Endothelial cell of umbilical vein (primary cell): ENCODE data around the gene EMX1. TPM values are rescaled to one million over a fixed set of nuclear protein-coding genes. Genes with fewer than 3 reads are reported as not detected.

Experiments
- BruUV-seq: library from RNA; stranded (reverse); fragments of 400-500 nt; replicated peaks from 2 replicates; lab custom pipeline; 2021; lab: Mats Ljungman, UMichigan
- CTCF ChIA-PET: fragments of 300-600, 350-600 bp; sonication (Branson Sonifier 250); formaldehyde crosslinking; loops from one replicate; lab custom pipeline; 2021; ENCODE audit warnings: antibody characterized with exemption, inconsistent platforms; lab: Charles Lee
- POLR2A ChIA-PET: fragments of 300-600, 350-600 bp; sonication (Branson Sonifier 250); formaldehyde crosslinking; loops from one replicate; lab custom pipeline; 2021; ENCODE audit warnings: antibody characterized with exemption, inconsistent platforms; lab: Charles Lee
- DNase-seq: peaks from one replicate; pipeline ENCODE4 v3.0.0-alpha.2; 2011; ENCODE audit warnings: low read depth, low spot score
- FAIRE-seq: peaks from 2 replicates; lab custom pipeline; 2011; peaks lifted over from hg19 to GRCh38; lab: Jason Lieb, UNC
- H2AFZ ChIP-seq: 2 replicates; pipeline ENCODE4 v1.6.0; 2012; ENCODE audit warnings: low read depth, low read length, control low read depth, inconsistent platforms
- H3K27ac ChIP-seq: 2 replicates; pipeline ENCODE4 v1.5.1; 2011; ENCODE audit warnings: low read depth, mild to moderate bottlenecking, control low read depth, low read length, moderate library complexity; ENCODE audit not compliant: insufficient read depth
- H3K27me3 ChIP-seq, 2 experiments: 2 replicates each; pipeline versions ENCODE4 v1.6.0 to v1.6.1; 2011; ENCODE audit warnings: low read length in 2 of 2, mixed read lengths in 1 of 2; ENCODE audit not compliant: control insufficient read depth in 2 of 2, insufficient read depth in 2 of 2
- H3K36me3 ChIP-seq, 2 experiments: 2 replicates in 1 of 2; 3 replicates in 1 of 2; pipeline ENCODE4 v1.5.1; 2011; ENCODE audit warnings: low read length in 2 of 2, mild to moderate bottlenecking in 1 of 2, moderate library complexity in 1 of 2; ENCODE audit not compliant: control insufficient read depth in 2 of 2, insufficient read depth in 2 of 2; ENCODE audit errors: extremely low read depth in 1 of 2
- H3K4me1 ChIP-seq: 3 replicates; pipeline ENCODE4 v1.5.1; 2011; ENCODE audit warnings: mild to moderate bottlenecking, low read length; ENCODE audit not compliant: control insufficient read depth, insufficient read depth; ENCODE audit errors: extremely low read depth
- H3K4me2 ChIP-seq: 2 replicates; pipeline ENCODE4 v1.6.1; 2011; ENCODE audit warnings: low read length, control low read depth, mixed read lengths; ENCODE audit not compliant: insufficient read depth
- H3K4me3 ChIP-seq, 3 experiments: fragments of 200-600 bp in 1 of 3; sonication (generic), shearing (Covaris generic) in 1 of 3; replicated peaks in 1 of 3; 2 replicates each; pipeline ENCODE4 v1.5.1; 2011 to 2016; ENCODE audit warnings: control low read depth in 3 of 3, low read length in 3 of 3, mild to moderate bottlenecking in 2 of 3, inconsistent platforms in 1 of 3, low read depth in 1 of 3, moderate library complexity in 1 of 3; ENCODE audit not compliant: insufficient read depth in 1 of 3
- H3K79me2 ChIP-seq: 2 replicates; pipeline ENCODE4 v1.6.0; 2012; ENCODE audit warnings: low read length, inconsistent platforms; ENCODE audit not compliant: control insufficient read depth, insufficient read depth
- H3K9ac ChIP-seq: replicated peaks from 2 replicates; pipeline ENCODE3; 2011; ENCODE audit warnings: low read length, control low read depth; ENCODE audit not compliant: insufficient read depth; ENCODE audit errors: extremely low read depth
- H3K9me1 ChIP-seq: replicated peaks from 3 replicates; pipeline ENCODE4 v1.6.0; 2011; ENCODE audit warnings: mild to moderate bottlenecking, low read length; ENCODE audit not compliant: control insufficient read depth, insufficient read depth; ENCODE audit errors: extremely low read depth
- H3K9me3 ChIP-seq: replicated peaks from 2 replicates; pipeline ENCODE4 v1.5.1; 2012; ENCODE audit warnings: low read length, inconsistent platforms; ENCODE audit not compliant: control insufficient read depth, insufficient read depth
- H4K20me1 ChIP-seq: replicated peaks from 2 replicates; pipeline ENCODE3; 2011; ENCODE audit warnings: mild to moderate bottlenecking, low read length; ENCODE audit not compliant: control insufficient read depth, insufficient read depth; ENCODE audit errors: extremely low read depth
- EZH2 ChIP-seq: IDR thresholded peaks from 2 replicates; pipeline ENCODE4 v1.6.1; 2012; ENCODE audit warnings: borderline replicate concordance, low read depth, mild to moderate bottlenecking, moderate library complexity, low read length, inconsistent platforms; ENCODE audit not compliant: severe bottlenecking
- GATA2 ChIP-seq: IDR thresholded peaks from 2 replicates; pipeline ENCODE4 v1.7.0; 2011; ENCODE audit warnings: low read depth, mild to moderate bottlenecking, moderate library complexity, mixed read lengths, low read length; ENCODE audit not compliant: insufficient read length, insufficient read depth
- MAX ChIP-seq: IDR thresholded peaks from 2 replicates; pipeline ENCODE4 v1.6.1; 2011; ENCODE audit not compliant: insufficient read depth, insufficient read length
- MYC ChIP-seq: IDR thresholded peaks from one replicate; pipeline ENCODE4 v1.6.1; 2011; ENCODE audit warnings: mild to moderate bottlenecking, low read depth, low read length
- POLR2A ChIP-seq: IDR thresholded peaks from 2 replicates; pipeline ENCODE4 v1.6.1; 2012; ENCODE audit warnings: low read depth, mild to moderate bottlenecking, control low read depth, low read length
- POLR2AphosphoS5 ChIP-seq: IDR thresholded peaks from 2 replicates; pipeline ENCODE4 v1.6.1; 2012; ENCODE audit warnings: low read depth, mild to moderate bottlenecking, control low read depth, low read length, moderate library complexity; ENCODE audit not compliant: insufficient read depth
- dilution Hi-C: fragments of 300-500 bp; cut with MboI; formaldehyde crosslinking; loops from one replicate; pipeline ENCODE4 v1.15.0; 2019; ENCODE audit warnings: low sequenced_read_pairs; ENCODE audit not compliant: extremely low pct_ligation_motif_present
- intact Hi-C: fragments of 100-400 bp; cut with micrococcal nuclease; formaldehyde crosslinking; loops from one replicate; pipeline ENCODE4 v1.10.0; 2022
- polyA plus RNA-seq, 4 experiments: library from polyadenylated mRNA; depleted of rRNA in 3 of 4; stranded (reverse) in 3 of 4; unstranded in 1 of 4; fragments of >200 nt; gene quantifications; 2 replicates each; pipeline versions ENCODE4 v1.2.1 to v1.2.3, GENCODE V29; 2011 to 2012; ENCODE audit warnings: missing spikeins in 1 of 4
- total RNA-seq: library from RNA; stranded (reverse); gene quantifications from 2 replicates; pipeline ENCODE4 v1.2.3, GENCODE V29; 2021

The EMX1 gene
- total and polyA plus RNA-seq, 2 donors (not counting 3 experiments of a cell fraction or from before 2014, with no cell fraction given): not detected

GRCh38 chr2:72925328-72925943 is 8.1 kb downstream of the EMX1 start:
- Histone ChIP-seq H3K9me3 (peaks cover 4% of the 10 kb centered on the region), H3K79me2 (no peaks in the 10 kb centered on the region), H2AFZ (no peak overlapping the region), H3K9me1 (no peaks in the 10 kb centered on the region), H3K27me3 (peaks cover 93 to 100% of the 10 kb centered on the region in 2 experiments), H3K36me3 (no peaks in the 10 kb centered on the region), H3K4me3 (no peak overlapping the region), H3K9ac (no peak overlapping the region), H3K4me1 (peaks cover under 1% of the 10 kb centered on the region), H3K27ac (no peak overlapping the region), H3K4me2 (no peak overlapping the region), H4K20me1 (no peaks in the 10 kb centered on the region)
- FAIRE-seq: no peak
- dilution Hi-C loops: no loop called here
- CTCF ChIA-PET: interaction anchor here (0.9 to 5.8 kb wide), 8 partner anchors 8 to 252 kb away, joined by 3 to 26 read pairs (median 4); partner anchors contain the start of genes EMX1 and SPR
- POLR2A ChIA-PET: no interaction called here
- DNase-seq: no peak
- no TSS peak for BruUV-seq
- intact Hi-C loops: no loop called here
- TF ChIP-seq EZH2: peak; percentile 68
- no peak for TF ChIP-seq GATA2

- no peak for TF ChIP-seq MAX
- TF ChIP-seq MYC: no peak
- TF ChIP-seq POLR2A: no peak
- TF ChIP-seq POLR2AphosphoS5: no peak
- TF ChIP-seq EZH2: no peak
- Histone ChIP-seq H3K9me1 (no peaks in the 10 kb centered on the region), H3K9ac (no peak overlapping the region), H3K36me3 (no peaks in the 10 kb centered on the region), H4K20me1 (no peaks in the 10 kb centered on the region), H3K27ac (no peak overlapping the region), H3K4me1 (no peaks in the 10 kb centered on the region), H3K79me2 (no peaks in the 10 kb centered on the region), H3K4me2 (no peak overlapping the region), H3K4me3 (no peak overlapping the region), H3K27me3 (peaks cover 85 to 92% of the 10 kb centered on the region in 2 experiments), H3K9me3 (peaks cover 4% of the 10 kb centered on the region), H2AFZ (no peak overlapping the region)
- ChIA-PET POLR2A (no interaction called here), CTCF (interaction anchor here (0.6 to 5.8 kb wide), 8 partner anchors 9 to 48 kb away, joined by 3 to 26 read pairs (median 4); partner anchors contain the start of genes EMX1 and SPR)
- no TSS peak for BruUV-seq
- peak; percentile 8 for FAIRE-seq
- intact Hi-C loops: no loop called here
- no peak for DNase-seq
- dilution Hi-C loops: no loop called here
Measured at GRCh38 chr2:72926368-72926767, 9.0 kb downstream of the EMX1 start.
